ENCODE results near the gene TRIM63. TPM values are rescaled to one million over a fixed set of nuclear protein-coding genes. Genes with fewer than 3 reads are reported as not detected.

The TRIM63 gene
- total and polyA plus RNA-seq, 9 of the 15 experiments (the other 6 are each of a cell fraction or from before 2014, with no cell fraction given) = 0.08 to 0.57 (median 0.36) TPM

DNA sequence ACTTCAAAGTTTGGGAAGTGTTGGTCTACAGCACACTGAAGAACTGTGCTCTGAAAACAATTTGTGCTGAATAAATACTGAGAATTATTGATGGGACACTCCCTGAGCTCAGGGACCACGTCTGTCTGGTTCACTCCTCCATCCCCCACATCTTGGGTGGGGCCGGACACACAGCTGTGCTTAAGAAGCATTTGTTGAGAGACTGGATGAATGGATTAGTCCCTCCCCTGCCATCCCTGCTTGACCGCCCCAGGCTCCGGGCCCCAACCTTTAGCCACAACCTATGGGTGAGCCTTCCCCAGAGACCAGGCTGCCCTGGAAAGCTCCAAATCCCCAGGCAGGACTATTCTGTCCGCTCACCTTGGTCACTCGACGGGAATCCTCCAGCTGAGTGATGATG is 7.5 kb downstream of the TRIM63 start:
- H3K36me3 ChIP-seq (ENCODE audit: control insufficient read depth, insufficient read depth, low read length) = no peaks in the 10 kb centered on the region
- CTCF ChIA-PET (ENCODE audit: low intra/inter-chr PET ratio) = no interaction called here
- intact Hi-C loops (cut with micrococcal nuclease) (no loop called here), in situ Hi-C loops (cut with MboI) (no loop called here)
- H3K9me1 ChIP-seq (ENCODE audit: control insufficient read depth, insufficient read depth, low read length) = no peaks in the 10 kb centered on the region
- FAIRE-seq = peak; percentile 85
- H3K4me2 ChIP-seq (ENCODE audit: insufficient read depth, low read length) = 0 out of 2 replicates have a peak overlapping the region, but pooled peaks have one; percentile 17
- H3K9ac ChIP-seq (ENCODE audit: insufficient read depth in 1 of 2, low read depth in 2 of 2, low read length in 2 of 2) = peak overlapping the region in 1 of 2 experiments; percentile 33; a peak in 2 of 4 replicates
- H3K27me3 ChIP-seq (ENCODE audit: control insufficient read depth in 2 of 2, insufficient read depth in 2 of 2, low read length in 2 of 2) = no peaks in the 10 kb centered on the region
- POLR2A ChIA-PET = interaction anchor here (1.0 to 4.0 kb wide), 6 partner anchors 11 to 66 kb away, joined by 3 to 21 read pairs (median 6); no protein-coding TSS in a partner anchor
- TF ChIP-seq MEIS2 (IDR thresholded peaks at IDR 0.05; ENCODE audit: partially characterized antibody) = peak; percentile 50
- TF ChIP-seq CTBP1 (IDR thresholded peaks at IDR 0.05; ENCODE audit: borderline replicate concordance) = 0 out of 2 replicates have a peak, but pooled peaks have one; percentile 10
- peak; percentile 11; the same call in 1 of the 2 replicates for TF ChIP-seq TAL1 (IDR thresholded peaks at IDR 0.05)
- peak; percentile 25; the same call in 1 of the 2 replicates for TF ChIP-seq TCF3 (CRISPR knock-in tag; IDR thresholded peaks at IDR 0.05)
- TF ChIP-seq DPF2 (IDR thresholded peaks at IDR 0.05) = 0 out of 2 replicates have a peak, but pooled peaks have one; percentile 9
- TF ChIP-seq CBFA2T2 (conservative IDR thresholded peaks at IDR 0.05) = 0 out of 2 replicates have a peak, but pooled peaks have one; percentile 0
- TF ChIP-seq, protein P1, sequence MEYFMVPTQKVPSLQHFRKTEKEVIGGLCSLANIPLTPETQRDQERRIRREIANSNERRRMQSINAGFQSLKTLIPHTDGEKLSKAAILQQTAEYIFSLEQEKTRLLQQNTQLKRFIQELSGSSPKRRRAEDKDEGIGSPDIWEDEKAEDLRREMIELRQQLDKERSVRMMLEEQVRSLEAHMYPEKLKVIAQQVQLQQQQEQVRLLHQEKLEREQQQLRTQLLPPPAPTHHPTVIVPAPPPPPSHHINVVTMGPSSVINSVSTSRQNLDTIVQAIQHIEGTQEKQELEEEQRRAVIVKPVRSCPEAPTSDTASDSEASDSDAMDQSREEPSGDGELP (CRISPR knock-in tag; IDR thresholded peaks at IDR 0.05; ENCODE audit: borderline replicate concordance) = peak; percentile 92
- no peak for TF ChIP-seq ZBTB8A (IDR thresholded peaks at IDR 0.05; ENCODE audit: partially characterized antibody)
- TF ChIP-seq CBFA2T3 (IDR thresholded peaks at IDR 0.05) = peak; percentile 47; the same call in 1 of the 2 replicates
- peak in 1 of 2 experiments; percentile 36; a peak in 1 of 4 replicates for TF ChIP-seq SIN3A (IDR thresholded peaks at IDR 0.05; ENCODE audit: borderline replicate concordance in 2 of 2, control insufficient read depth in 1 of 2, low read depth in 2 of 2, low read length in 2 of 2)
- TF ChIP-seq HCFC1 (IDR thresholded peaks at IDR 0.05; ENCODE audit: low read depth, low read length) = no peak
- TF ChIP-seq DACH1 (IDR thresholded peaks at IDR 0.05; ENCODE audit: partially characterized antibody) = peak; percentile 49
- 0 out of 2 replicates have a peak, but pooled peaks have one; percentile 24 for TF ChIP-seq ZBTB7A (IDR thresholded peaks at IDR 0.05; ENCODE audit: borderline replicate concordance, control insufficient read depth, low read depth, low read length)
- TF ChIP-seq, protein P2, sequence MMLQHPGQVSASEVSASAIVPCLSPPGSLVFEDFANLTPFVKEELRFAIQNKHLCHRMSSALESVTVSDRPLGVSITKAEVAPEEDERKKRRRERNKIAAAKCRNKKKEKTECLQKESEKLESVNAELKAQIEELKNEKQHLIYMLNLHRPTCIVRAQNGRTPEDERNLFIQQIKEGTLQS (IDR thresholded peaks at IDR 0.05) = no peak
- TF ChIP-seq, protein P2 (CRISPR knock-in tag; conservative IDR thresholded peaks at IDR 0.05) = no peak
- no peaks in the 10 kb centered on the region for H4K20me1 ChIP-seq (replicated peaks; ENCODE audit: control insufficient read depth, insufficient read depth, low read length)
- DNase-seq (ENCODE audit: extremely low read depth in 1 of 4, low spot score in 3 of 4) = peak; percentile 66 to 74 (median 71)
- BruUV-seq (replicated peaks) = no TSS peak
- H3K9me3 ChIP-seq (replicated peaks; ENCODE audit: control insufficient read depth, insufficient read depth, low read depth, low read length) = no peaks in the 10 kb centered on the region
- 36% methylated on average over 6 of the region's 7 CpGs for WGBS (ENCODE audit: insufficient coverage, low coverage, missing lambda C conversion rate)
- H3K4me3 ChIP-seq = no peak overlapping the region
- H3K4me1 ChIP-seq (replicated peaks in 1 of 2; ENCODE audit: control insufficient read depth in 2 of 2, insufficient read depth in 2 of 2, low read length in 2 of 2) = peaks cover 19% of the 10 kb centered on the region in 2 experiments; a peak in 4 of 5 replicates
- H2AFZ ChIP-seq (ENCODE audit: low read depth, low read length) = peak overlapping the region; percentile 75
- H3K27ac ChIP-seq (ENCODE audit: extremely low read depth, low read depth, low read length) = no peak overlapping the region
- ATAC-seq = peak; percentile 78
- H3K79me2 ChIP-seq (ENCODE audit: control insufficient read depth, insufficient read depth, low read length) = no peaks in the 10 kb centered on the region
